Stimulated activated CD4-positive, alpha-beta T cell treated with anti-CD3 and anti-CD28 coated beads, Interleukin-2, amount 100 ng/mL, for 4 hours (primary cell): ENCODE results near the gene CDH4.

ENCODE experiments used
- DNase-seq: peaks from one replicate; pipeline ENCODE4 v3.0.0-alpha.2; 2020; ENCODE audit warnings: low read depth

The CDH4 gene

DNA sequence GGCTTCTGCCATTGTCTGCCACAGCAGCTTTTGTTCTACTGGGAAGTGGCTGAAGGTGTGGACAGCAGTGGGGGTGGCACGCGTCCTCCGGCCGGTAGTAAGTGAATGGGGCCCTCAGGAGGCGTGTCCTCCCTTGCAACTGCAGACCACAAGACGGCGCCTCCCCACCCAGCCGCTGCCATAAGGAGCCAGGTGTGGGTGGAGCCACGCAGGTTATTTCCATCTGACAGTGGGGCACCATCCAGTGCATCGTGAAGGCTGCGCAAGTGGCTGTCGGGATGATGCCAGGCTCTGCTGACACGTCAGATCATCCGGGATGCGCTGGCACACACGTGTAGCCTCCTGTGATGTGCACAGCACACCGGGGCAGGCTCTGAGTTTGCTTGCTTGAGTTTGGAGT is 379.7 kb downstream of the CDH4 start:
- DNase-seq = no peak

DNA sequence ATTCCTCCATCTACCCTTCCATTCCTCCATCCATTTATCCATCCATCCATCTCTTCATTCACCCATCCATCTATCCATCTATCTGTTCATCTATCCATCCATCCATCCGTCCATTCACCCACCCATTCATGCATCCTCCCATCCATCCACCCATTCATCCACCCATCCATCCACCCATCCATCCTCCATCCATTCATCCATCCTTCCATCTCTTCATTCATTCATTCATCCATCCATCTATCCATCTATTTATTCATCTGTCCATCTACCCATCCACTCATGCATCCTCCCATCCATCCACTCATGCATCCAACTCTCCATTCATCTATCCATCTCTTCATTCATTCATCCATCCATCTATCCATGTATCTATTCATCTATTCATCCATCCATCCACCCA is 380.9 kb downstream of the CDH4 start:
- DNase-seq = no peak

DNA sequence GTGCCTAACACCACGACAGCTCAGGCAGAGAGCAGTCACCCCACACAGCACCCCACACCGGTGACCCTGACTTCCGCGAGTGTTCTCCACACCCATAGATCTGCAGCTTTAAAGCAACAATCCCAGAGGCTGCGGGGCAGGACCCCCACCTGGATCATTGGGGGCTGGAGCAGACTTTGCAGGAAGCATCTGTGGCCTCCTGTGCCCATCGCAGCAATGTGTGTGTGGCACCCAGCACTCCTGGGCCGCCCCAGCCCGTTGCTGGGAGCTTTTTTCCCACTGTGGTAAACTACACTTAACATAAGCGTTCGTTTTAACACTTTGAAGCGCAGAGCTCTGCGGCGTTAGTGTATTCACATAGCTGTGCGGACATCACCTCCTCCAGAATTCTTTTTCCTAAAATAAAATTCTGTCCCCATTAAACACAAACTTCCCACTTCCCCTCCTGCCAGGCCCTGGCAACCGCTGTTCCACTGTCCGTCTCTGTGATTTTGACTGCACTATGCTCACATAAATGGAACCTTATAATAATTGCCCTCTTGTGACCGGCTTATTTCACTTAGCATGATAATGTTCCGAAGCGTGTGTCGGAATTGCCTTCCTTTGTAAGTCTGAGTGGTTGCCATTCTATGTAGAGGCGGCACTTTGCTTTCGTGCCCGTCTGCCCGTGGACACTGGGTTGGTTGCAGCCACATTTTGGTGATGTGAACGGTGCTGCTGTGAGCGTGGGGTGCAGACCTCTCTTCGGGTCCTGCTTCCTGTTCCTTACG is 382.5 kb downstream of the CDH4 start:
- no peak for DNase-seq

DNA sequence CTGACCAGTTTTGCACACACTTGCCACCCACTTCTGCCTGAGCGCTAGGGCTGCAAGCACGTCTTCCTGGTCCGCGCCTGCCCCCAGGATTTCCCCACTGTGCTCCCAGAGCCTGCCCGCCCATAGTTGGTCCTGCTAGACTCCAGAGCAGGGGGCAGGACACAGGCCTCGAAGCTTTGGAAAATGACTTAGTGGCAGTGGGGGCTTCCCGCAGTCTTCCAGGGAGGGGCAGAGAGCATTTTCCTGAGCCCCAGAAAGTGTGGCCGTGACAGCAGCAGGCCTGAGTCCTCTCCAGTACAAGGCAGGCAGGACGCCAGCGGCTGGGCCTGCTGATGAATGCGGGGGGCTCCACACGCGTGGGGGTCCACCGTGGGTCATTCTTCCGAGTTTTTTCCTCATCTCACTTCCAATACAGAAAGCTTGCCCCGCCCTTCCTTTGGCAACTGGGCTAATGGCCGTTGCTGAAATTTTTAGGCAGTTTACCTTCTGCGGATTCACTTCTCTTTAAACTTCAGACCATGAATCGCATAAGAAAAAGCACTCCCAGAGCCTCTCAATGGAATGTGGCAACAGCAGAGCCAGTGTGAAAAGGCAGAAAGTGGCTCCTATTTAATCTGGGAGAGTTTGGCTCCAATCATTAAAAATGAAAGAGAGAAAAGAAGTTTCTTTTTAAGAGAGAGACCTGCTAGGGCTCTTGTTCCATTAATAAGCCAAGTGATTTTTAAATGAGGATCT is 383.8 kb downstream of the CDH4 start:
- DNase-seq = no peak

DNA sequence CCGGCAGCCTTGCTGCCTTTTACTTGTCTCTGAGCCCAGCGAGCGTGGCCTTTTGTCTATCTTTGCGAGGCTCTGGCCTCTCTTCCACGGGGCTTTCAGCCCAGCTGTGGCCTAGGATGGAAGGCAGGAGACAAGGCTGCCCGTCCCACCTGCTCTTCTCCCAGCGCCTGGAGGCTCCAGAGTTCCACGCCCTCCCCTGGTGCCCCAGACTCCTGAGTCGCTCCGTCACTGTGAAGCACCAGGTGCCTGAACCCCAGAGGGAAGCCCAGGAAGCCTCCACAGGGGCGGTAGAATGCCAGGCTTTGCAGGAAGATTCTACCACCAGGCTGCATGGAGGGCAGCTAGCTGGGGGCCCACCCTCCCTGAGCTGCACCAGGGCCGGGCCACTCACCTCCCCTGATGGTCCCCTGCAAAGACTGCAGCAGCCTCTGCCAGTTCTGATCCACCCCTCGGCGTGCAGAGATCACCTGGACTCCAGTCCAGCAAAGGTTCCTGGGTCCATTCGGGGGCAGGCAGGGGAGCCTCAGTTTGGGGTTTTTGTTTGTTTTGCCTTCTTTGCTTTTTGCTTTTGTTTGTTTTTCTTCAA is 384.6 kb downstream of the CDH4 start:
- no peak for DNase-seq

DNA sequence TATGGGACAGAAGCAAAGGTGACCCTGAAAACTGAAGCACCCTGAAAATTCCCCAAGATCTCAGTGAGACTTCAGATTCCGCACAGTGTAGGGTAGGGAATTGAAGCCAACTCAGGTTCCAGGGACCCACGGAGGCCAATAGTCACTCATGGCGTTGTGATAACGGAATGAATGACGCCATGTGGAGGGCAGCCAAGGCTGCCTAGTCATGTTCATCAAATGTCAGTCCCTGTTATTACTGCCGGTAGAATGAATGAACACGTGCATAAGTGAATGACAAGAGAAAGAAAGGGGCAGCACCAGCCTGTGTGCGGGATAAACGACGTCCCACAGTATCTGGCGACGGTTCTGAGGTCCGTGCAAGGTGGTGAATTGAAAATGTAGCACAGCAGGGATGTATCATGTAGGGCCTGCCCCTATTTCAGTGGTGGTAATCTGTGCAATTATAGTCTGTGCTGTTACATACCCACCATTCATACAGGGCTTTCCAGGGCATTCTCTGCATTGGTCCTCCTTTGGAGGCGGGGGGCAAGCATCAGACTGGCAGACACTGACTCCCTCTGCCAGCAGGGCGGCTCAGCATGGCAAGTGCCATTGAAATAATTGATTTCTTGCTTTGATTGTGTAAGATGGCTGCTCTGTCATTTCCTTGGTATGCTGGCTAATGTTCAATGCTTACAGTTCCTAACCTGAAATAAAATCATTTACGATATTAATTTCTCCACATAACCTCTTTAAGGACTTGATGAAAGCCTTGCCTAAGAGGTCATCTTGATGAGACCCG is 386.9 kb downstream of the CDH4 start:
- no peak for DNase-seq

DNA sequence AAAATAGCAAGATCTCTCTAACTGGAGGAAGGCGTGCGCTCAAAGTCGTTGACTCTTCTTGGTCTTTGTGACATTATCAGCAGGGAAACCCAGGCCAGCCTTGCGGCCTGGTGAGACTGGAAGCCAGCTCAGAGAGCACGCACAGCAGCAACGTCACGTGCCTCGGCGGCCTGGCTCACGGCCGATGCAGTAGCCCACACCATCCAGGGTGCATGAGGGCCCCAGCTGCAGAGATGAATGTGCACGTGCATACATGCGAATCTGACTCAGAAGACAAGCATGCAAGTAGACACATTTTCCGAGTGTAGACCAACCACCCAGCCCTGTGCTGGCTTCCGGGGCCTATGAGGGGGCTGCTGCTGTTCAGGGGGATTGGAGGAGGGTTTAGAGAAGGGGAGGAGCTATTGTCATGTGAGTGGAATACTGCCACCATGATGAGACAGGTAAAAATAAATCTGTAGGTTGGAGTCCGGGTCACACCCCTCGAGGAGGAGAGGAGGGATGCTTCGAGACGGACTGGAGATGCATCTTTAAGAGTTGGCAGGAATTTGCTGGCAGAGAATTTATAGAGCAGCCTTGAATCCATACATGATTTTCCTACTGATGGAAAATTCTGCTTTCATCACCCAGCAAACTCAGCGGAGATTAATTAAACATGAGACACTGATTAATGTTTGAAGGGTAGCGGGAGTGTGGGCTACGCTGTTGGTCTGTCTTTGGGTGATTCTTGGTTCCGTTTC is 388.2 kb downstream of the CDH4 start:
- no peak for DNase-seq

DNA sequence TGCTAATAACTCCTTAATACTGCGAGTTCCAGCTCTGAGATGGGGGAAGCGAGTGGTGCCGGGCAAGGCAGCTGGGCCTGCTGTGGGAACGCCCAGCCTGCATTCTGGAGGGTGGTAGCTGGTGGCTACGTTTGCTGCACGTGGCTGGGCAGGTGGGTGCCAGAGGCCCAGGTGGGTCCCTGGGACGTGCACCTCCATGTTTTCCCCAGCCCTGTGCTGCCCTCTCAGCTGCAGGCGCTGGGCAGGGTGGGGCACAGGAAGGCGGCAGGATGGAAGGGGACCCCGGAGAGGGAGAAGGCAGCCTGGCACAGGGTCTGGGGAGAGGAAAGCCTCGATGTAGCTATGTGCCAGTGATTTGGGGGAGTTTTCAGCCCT is 388.8 kb downstream of the CDH4 start:
- no peak for DNase-seq

DNA sequence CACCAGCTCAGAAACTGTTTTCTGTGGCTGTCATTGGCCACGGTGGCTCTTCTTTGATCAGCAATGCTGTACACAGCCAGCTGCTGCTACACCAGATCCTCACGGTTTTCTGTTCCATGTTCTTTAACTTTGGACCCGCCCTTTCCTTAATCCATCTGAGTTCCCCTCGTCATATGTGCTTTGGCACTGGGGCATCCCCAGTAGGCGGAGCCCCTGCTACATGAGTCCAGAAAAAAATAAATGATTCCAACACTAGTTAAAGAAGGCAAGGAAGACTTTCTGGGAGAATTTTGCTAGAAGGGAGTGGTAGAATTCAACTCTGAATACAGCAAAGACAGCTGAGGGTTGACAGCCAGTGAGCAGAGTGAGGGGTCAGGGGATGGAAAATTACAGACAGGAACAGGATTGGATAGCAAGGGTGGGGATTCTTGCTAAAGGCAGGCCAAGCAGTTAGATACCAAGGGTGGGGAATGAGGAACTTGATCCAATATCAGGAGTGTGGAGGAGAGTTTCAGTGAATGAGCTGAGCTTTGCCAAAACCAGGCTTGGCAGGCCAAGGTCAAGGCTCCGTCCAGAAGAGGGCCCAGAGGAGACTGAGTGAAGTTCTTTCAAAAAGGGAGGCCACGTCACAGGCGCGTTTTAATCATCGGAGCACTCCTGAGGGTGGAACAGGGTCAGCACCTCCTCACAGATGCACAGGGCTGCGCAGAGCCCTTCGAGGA is 391.8 kb downstream of the CDH4 start:
- no peak for DNase-seq

DNA sequence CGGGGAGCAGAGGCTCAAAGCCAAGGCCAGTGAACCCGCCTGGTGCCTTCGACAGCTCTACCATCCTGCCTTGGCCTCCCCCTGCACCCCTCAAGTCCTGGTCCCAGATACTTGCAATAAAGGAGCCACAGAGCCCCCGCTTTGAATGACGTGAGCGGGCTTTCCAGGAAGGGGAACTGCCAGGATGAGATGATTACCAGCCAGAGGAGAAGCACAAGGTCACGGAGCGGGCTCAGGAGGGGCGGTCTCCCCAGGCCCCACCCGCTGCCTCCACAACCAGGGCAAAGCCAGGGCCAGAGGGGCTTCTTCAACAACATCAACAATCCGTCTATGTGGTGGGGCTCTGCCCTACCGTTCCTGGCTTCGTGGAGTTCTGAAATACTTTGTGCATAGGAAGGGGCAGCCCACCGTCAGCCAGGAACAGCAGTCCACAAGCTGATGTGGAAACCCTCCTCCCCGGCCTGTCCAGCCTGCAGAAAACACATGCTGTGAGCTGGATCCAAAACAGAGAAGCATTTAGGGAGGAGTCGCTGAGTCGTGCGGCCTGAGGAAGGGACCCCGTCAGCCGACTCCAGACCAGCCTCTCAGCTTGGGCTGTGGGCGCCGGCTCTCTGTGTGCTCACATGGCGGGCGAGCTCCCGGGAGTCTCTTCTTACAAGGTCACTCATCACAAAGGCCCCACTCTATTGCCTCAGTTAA is 392.5 kb downstream of the CDH4 start:
- no peak for DNase-seq

DNA sequence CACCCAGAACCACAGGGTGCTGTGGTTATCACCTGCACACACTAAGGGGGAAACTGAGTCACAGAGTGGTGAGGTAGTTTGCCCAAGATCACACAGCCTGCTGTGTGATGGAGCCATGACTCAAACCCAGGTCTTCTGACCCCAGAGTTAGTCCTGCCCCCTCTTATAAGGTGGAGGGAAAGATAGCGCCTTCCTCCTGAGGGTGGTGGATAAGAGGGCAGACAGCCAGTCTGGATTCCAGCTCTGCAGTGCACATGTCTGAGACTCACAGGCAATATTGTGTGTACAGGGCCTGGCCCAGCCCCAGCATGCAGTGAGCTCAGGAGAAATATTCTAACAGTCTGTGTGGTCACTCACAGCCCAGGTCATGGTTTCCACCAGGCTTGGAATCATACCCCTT is 393.7 kb downstream of the CDH4 start:
- no peak for DNase-seq

DNA sequence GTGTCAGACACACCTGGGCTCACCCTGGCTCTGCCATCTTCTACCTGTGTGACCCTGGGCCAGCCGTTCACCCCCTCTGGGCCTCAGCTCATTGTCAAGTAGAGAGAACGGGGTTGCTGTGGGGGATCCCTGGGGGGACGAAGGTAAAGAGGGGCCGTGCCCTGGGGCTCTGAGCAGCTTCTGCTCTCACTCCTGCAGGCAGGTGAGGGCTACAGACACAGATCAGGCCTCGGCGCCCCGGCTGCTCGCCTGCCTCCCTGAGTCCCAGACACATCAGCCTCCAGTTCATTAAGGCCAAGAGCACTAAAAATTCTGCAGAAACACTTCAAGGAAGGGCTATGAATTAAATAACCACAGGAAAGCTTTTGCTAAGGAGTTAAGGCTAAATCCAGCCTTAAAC is 394.4 kb downstream of the CDH4 start:
- no peak for DNase-seq

DNA sequence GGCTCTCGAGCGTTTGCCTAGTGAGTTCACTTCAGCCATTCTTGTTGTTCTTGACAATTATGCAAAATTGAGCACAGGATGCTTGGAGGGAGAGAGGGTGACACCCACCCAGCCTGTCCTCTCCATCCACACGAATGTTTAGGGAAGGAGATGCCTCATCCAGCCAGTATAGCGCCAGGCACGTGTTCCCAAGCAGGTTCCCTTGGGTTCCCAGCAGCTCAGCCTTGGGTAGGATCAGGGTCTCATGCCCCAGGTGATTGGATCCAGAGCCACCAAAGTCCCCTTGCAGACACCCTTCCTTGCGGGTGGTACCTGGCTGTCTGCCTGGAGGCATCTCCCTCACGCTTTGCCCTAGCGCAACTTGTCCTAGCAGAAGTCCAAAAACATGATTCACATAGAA is 394.9 kb downstream of the CDH4 start:
- no peak for DNase-seq

DNA sequence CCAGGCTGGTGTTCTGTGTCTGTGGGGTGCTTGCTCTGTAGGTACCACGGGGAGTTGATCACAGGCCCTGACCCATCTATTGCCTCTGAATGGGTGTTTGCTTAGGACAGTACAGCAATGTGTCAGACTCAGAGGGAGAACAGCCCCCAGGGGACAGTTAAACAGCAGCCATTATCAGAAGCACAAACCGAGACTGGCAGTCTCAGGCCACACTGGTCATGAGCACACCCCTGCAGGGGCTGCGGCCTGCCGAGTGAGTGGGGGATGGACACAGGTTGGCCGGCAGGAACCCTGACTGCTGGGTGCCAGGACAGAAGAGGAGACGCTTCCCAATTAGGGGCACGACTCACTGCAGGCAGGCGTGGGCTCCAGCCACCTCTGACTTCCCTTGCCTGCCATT is 395.6 kb downstream of the CDH4 start:
- no peak for DNase-seq

DNA sequence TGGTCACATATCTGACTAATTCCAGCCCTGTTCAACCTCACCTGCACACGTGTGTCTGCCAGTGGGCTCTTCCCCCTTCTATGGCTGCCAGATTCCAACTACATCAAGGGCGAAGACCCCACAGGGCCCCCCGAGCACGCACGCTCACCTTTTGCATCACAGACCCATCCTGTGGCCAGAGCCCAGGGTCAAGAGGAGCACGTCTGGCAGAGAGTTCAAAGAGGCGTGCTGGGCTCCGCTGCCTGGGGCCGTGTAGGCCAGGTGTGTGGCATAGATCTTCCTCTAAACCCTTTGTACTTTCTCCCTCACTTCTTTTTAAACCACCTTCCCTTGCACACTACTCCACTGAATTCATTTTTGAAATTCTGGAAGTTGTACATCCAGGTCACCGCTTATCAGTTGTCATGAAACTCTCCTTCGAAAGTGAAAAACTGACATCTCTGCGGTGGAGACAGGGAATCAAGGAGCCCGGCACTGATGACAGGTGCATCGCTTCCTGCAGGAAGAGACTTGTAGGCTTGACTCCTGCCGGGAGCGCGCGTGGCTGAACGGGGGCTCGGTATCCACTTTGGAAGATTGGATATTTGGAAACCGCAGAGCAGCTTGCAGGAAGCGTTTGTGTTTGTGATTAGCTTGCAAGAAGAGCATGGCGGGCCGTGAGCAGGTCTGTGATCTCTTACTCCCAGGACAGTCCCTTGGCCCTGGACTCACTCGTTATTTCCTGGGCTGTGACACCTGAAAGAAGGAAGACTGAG is 397.2 kb downstream of the CDH4 start:
- no peak for DNase-seq

DNA sequence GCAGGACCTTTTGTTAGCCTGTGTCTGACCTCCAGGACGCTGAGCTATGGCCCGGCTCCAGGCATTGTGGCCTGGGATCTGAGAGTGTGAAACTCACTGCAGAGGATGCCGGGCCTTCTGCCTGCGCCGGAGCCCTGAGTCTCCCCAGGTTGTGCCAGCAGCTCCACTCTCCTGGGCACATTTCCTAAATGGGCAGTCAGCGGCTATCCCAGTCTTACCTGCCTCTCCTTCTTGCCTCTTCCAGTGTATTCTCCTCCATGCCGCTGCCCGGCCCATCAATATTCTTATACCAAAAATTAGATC is 397.8 kb downstream of the CDH4 start:
- DNase-seq = no peak

DNA sequence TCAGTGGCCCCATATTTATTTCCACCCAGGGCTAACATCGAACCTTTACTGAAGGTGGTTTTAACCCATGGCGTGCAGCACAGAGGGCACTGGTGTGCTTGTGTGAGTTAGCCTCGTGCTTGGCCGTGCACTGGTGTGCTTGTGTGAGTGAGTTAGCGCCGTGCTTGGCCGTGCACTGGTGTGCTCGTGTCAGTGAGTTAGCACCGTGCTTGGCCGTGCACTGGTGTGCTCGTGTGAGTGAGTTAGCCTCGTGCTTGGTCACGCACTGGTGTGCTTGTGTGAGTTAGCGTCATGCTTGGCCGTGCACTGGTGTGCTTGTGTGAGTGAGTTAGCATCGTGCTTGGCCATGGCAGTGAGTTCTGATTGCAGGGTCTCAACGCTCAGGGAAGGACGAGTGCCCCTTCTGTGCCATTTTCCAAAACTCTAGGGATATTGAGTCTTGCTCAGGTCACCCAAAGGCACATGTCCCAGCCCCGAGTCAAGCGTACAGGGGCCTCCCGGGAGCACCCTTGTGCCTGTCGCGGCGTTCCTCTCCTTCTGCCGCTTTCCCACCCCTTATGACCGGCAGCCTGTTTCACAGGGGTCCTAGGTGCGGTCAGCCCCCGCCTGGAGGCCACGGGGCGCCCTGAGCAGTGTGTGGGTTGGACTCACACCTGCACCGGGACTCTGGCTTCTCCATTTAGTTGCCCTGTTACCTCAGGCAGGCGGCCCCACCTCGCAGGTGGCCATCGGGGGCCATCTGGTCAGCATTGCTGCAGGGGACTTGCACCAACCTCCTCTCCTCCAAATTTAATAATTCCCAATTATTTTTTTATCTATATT is 399.1 kb downstream of the CDH4 start:
- no peak for DNase-seq

DNA sequence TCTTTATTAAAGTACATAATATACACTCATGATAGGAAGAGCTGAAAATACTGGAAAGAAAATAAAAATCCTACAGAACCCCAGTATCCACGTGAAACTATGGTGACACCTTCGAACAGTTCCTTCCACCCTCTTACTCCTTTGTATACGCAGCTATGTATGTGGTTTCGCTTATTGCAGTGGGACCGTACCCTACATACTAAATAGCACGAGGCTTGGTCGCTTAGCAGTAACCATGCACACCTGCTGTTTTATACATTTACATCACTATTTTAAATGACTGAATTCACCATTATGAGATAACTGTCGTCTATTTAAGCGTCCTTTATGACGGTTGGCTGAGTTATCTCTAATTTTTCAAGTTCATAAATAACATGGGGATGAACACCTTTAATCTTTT is 400.1 kb downstream of the CDH4 start:
- DNase-seq = no peak

DNA sequence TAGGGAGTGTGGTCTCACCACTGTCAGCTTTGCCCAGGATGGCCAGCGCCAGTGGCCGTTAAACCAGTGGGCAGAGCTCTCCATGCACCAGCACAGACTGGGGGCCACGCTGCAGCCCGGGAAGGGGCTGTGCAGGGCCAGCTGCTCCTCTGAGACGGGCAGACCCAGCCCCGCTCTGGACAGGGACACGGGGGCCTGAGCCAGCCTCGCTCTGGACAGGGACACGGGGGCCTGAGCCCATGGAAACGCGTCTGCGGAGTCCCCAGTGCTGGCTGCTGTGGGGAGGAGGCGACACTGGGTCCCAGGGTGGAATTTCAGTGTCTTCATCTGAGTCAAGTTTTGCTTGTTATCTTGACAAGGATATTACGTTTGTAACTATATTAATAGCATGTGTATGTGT is 402.7 kb downstream of the CDH4 start:
- DNase-seq = no peak
